Neural progenitor cell (in vitro differentiated cells): Measurements from ENCODE around the gene NEURL4. TPM values are rescaled to one million over a fixed set of nuclear protein-coding genes. Genes with fewer than 3 reads are reported as not detected.

Source experiments
- DNase-seq: peaks from one replicate; pipeline ENCODE4 v3.0.0-alpha.2; 2016; ENCODE audit warnings: low spot score
- H2AFZ ChIP-seq: fragments of 200-600 bp; sonication (generic); replicated peaks from 2 replicates; pipeline ENCODE4 v1.6.1; 2016; ENCODE audit warnings: antibody characterized with exemption
- H3F3A ChIP-seq: fragments of 200-600 bp; sonication (generic); 2 replicates; pipeline ENCODE4 v1.6.1; 2016; ENCODE audit warnings: antibody characterized with exemption, low read depth
- H3K27ac ChIP-seq: fragments of 200-600 bp; sonication (generic); 2 replicates; pipeline ENCODE4 v1.5.1; 2016; ENCODE audit warnings: mild to moderate bottlenecking
- H3K27me3 ChIP-seq: fragments of 200-600 bp; sonication (generic); 2 replicates; pipeline ENCODE4 v1.6.1; 2016; ENCODE audit warnings: mild to moderate bottlenecking, moderate library complexity
- H3K36me3 ChIP-seq: fragments of 200-600 bp; sonication (generic); 2 replicates; pipeline ENCODE4 v1.5.1; 2016
- H3K4me1 ChIP-seq: fragments of 200-600 bp; sonication (generic); 2 replicates; pipeline ENCODE4 v1.6.1; 2016; ENCODE audit warnings: mixed run types
- H3K4me2 ChIP-seq: fragments of 200-600 bp; sonication (generic); 2 replicates; pipeline ENCODE4 v1.6.1; 2016
- H3K4me3 ChIP-seq: fragments of 200-600 bp; sonication (generic); 2 replicates; pipeline ENCODE4 v1.5.1; 2016
- H3K79me2 ChIP-seq: fragments of 200-600 bp; sonication (generic); 2 replicates; pipeline ENCODE4 v1.6.1; 2016; ENCODE audit warnings: low read depth
- H3K9ac ChIP-seq: fragments of 200-600 bp; sonication (generic); 2 replicates; pipeline ENCODE4 v1.6.1; 2016
- H3K9me3 ChIP-seq: fragments of 200-600 bp; sonication (generic); 2 replicates; pipeline ENCODE4 v1.5.1; 2016; ENCODE audit warnings: low read depth
- H4K20me1 ChIP-seq: fragments of 200-600 bp; sonication (generic); 2 replicates; pipeline ENCODE4 v1.6.1; 2016; ENCODE audit warnings: low read depth
- H3K27ac Mint-ChIP-seq: 3 replicates; pipeline ENCODE4 v1.8.0; 2021; ENCODE audit warnings: mixed read lengths
- H3K27me3 Mint-ChIP-seq: 2 replicates; pipeline ENCODE4 v1.8.0; 2022; ENCODE audit warnings: low read depth, mild to moderate bottlenecking, inconsistent platforms, moderate library complexity, mixed read lengths; ENCODE audit not compliant: insufficient read depth
- H3K36me3 Mint-ChIP-seq: 3 replicates; pipeline ENCODE4 v1.8.0; 2021; ENCODE audit warnings: mixed read lengths
- H3K4me1 Mint-ChIP-seq: 3 replicates; pipeline ENCODE4 v1.8.0; 2021; ENCODE audit warnings: mixed read lengths
- H3K4me3 Mint-ChIP-seq: 3 replicates; pipeline ENCODE4 v1.8.0; 2021; ENCODE audit warnings: mild to moderate bottlenecking, moderate library complexity, mixed read lengths
- H3K9me3 Mint-ChIP-seq: 3 replicates; pipeline ENCODE4 v1.8.0; 2020; ENCODE audit warnings: mixed read lengths
- EZH2 ChIP-seq: fragments of 200-600 bp; sonication (generic); IDR thresholded peaks from 2 replicates; pipeline ENCODE4 v1.6.1; 2017; ENCODE audit warnings: antibody characterized with exemption, mild to moderate bottlenecking, moderate library complexity
- EZH2phosphoT487 ChIP-seq: fragments of 200-600 bp; sonication (generic); IDR thresholded peaks from 2 replicates; pipeline ENCODE4 v1.6.1; 2017; ENCODE audit warnings: antibody characterized with exemption
- total RNA-seq: library from RNA; depleted of rRNA; stranded (reverse); fragments of >200 nt; gene quantifications from 2 replicates; pipeline ENCODE4 v1.2.3, GENCODE V29; 2015; ENCODE audit warnings: low replicate concordance
- TF ChIP-seq, protein P1 (sequence below): fragments of 200-600 bp; sonication (generic); IDR thresholded peaks from 2 replicates; pipeline ENCODE4 v1.5.1; 2017; ENCODE audit warnings: antibody characterized with exemption, mild to moderate bottlenecking

Gene NEURL4
- total RNA-seq, 1 donor from 2014 or later: 5.1 TPM

DNA sequence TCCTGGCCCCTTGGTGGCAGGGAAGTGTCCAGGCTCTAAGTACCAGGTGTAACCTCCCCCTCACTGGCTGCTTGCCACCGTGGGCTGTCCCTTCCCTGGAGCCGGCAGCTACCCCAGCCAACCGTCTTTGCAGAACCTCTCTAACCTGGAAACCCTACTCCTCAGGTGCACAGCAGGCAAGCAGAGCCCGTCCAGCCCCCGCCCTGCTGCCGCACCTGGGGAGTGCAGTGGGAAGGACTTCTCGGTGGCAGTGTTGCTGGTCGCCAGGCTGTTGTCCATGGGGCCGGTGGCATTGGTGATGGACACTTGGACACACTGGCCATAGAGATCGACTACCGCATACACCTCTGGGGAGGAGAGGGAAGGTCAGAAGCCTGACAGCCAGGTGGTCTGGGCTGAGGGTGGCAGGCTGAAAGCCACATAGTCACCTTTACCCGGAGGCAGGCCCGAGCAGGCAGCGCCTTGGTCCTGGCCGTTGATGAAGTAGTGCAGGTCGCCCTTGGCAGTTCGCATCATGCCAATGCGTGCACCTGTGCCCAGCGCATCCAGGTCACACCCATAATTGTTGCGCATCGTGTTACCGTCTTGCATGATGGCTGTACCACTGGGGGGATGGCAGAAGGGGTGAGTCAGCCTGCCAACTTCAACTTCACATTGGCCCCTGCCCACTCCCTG is 6.5 kb downstream of the NEURL4 start:
- TF ChIP-seq, protein P1, sequence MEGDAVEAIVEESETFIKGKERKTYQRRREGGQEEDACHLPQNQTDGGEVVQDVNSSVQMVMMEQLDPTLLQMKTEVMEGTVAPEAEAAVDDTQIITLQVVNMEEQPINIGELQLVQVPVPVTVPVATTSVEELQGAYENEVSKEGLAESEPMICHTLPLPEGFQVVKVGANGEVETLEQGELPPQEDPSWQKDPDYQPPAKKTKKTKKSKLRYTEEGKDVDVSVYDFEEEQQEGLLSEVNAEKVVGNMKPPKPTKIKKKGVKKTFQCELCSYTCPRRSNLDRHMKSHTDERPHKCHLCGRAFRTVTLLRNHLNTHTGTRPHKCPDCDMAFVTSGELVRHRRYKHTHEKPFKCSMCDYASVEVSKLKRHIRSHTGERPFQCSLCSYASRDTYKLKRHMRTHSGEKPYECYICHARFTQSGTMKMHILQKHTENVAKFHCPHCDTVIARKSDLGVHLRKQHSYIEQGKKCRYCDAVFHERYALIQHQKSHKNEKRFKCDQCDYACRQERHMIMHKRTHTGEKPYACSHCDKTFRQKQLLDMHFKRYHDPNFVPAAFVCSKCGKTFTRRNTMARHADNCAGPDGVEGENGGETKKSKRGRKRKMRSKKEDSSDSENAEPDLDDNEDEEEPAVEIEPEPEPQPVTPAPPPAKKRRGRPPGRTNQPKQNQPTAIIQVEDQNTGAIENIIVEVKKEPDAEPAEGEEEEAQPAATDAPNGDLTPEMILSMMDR: no peak
- no peak for TF ChIP-seq EZH2phosphoT487
- TF ChIP-seq EZH2: no peak
- Histone ChIP-seq H3K9me3 (no peaks in the 10 kb centered on the region), H4K20me1 (peaks cover 4% of the 10 kb centered on the region), H3K79me2 (peaks cover 7% of the 10 kb centered on the region), H3K27me3 (no peaks in the 10 kb centered on the region), H3K36me3 (no peaks in the 10 kb centered on the region), H3K4me3 (no peak overlapping the region), H3K4me1 (no peaks in the 10 kb centered on the region), H3K9ac (no peak overlapping the region), H3F3A (peaks cover 5% of the 10 kb centered on the region), H3K4me2 (no peak overlapping the region), H2AFZ (no peak overlapping the region), H3K27ac (no peak overlapping the region)
- Mint-ChIP-seq H3K4me1 (peaks cover 2% of the 10 kb centered on the region), H3K27me3 (peaks cover 6% of the 10 kb centered on the region), H3K4me3 (no peak overlapping the region), H3K27ac (no peak overlapping the region), H3K36me3 (peaks cover 24% of the 10 kb centered on the region), H3K9me3 (no peaks in the 10 kb centered on the region)
- DNase-seq: no peak

DNA sequence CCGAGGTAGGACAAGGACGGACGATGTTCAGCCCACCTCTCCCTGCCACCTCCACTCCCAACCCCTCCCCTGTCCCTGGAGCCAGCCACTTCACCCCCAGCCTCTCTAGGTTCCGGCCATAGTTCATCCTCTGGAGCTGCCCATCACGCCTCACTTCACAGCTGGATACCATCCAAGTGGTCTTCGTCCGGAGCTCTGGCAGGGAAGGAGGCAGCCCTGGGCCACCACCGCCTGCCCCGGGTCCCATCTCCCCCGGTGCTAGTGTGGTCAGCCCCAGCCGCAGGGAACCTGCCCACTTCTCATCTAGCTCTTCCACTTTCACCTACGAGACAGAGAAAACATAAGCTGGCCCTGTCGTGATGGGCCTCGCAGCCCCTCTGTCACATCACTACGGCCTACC is 7.7 kb downstream of the NEURL4 start:
- no peak overlapping the region for H3K27ac ChIP-seq
- H3K27ac Mint-ChIP-seq: no peak overlapping the region
- no peak for DNase-seq
- no peaks in the 10 kb centered on the region for H3K9me3 Mint-ChIP-seq
- H3K9ac ChIP-seq: no peak overlapping the region
- H4K20me1 ChIP-seq: peaks cover 4% of the 10 kb centered on the region
- H3K27me3 ChIP-seq: no peaks in the 10 kb centered on the region
- no peak overlapping the region for H3K4me3 Mint-ChIP-seq
- TF ChIP-seq EZH2phosphoT487: no peak
- TF ChIP-seq, protein P1: no peak
- TF ChIP-seq EZH2: no peak
- H3F3A ChIP-seq: peaks cover 12% of the 10 kb centered on the region
- H3K79me2 ChIP-seq: no peaks in the 10 kb centered on the region
- no peak overlapping the region for H3K4me2 ChIP-seq
- no peaks in the 10 kb centered on the region for H3K4me1 ChIP-seq
- H2AFZ ChIP-seq: no peak overlapping the region
- peaks cover 6% of the 10 kb centered on the region for H3K27me3 Mint-ChIP-seq
- peaks cover 23% of the 10 kb centered on the region for H3K36me3 Mint-ChIP-seq
- H3K4me3 ChIP-seq: no peak overlapping the region
- no peaks in the 10 kb centered on the region for H3K9me3 ChIP-seq
- no peaks in the 10 kb centered on the region for H3K36me3 ChIP-seq
- H3K4me1 Mint-ChIP-seq: peaks cover under 1% of the 10 kb centered on the region

DNA sequence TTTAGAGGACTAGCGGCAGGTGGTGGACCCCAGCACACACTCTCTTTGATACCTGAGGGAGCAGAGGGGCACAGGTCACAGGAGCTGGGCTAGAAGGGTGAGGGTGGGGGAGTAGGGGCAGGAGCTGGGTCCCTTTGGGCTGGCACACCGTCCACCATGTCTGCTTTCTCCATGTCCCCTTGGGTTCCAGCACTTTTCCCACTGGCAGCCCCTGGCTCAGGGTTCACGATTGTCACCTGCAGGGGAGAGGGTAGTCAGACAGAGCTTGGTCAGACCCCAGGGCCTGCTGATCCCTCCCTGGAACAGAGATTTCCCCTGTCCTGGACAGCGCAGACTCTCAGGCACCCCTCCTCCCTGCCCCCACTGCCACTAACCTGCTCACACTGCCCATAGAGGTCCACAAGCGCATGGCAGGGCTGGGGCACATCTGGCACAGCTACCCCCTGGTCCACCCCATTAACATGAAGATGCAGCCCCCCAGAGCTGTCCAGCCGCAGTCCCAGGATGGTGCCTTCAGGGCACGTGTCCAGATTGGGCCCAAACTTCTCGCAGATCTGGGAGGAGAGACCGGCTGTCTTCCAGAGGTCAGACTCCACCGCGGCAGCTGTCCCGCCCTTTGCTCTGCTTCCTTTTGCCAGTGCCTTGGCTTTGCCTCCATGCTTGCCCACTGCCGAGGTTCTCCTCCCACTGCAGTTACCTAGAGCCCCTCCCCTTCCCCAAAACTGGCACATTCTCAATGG is 10.8 kb downstream of the NEURL4 start:
- Mint-ChIP-seq H3K27me3 (peaks cover 10% of the 10 kb centered on the region), H3K9me3 (no peaks in the 10 kb centered on the region), H3K4me1 (peaks cover 16% of the 10 kb centered on the region), H3K4me3 (no peak overlapping the region), H3K36me3 (peaks cover 23% of the 10 kb centered on the region), H3K27ac (no peak overlapping the region)
- H3K4me1 ChIP-seq: peaks cover 6% of the 10 kb centered on the region
- no peak overlapping the region for H3K27ac ChIP-seq
- H3K36me3 ChIP-seq: no peaks in the 10 kb centered on the region
- H3K79me2 ChIP-seq: peaks cover 14% of the 10 kb centered on the region
- H3K4me2 ChIP-seq: no peak overlapping the region
- TF ChIP-seq, protein P1: no peak
- TF ChIP-seq EZH2 (no peak), EZH2phosphoT487 (no peak)
- no peak for DNase-seq
- peaks cover 16% of the 10 kb centered on the region for H4K20me1 ChIP-seq
- no peak overlapping the region for H2AFZ ChIP-seq
- no peak overlapping the region for H3K4me3 ChIP-seq
- H3K9me3 ChIP-seq: no peaks in the 10 kb centered on the region
- no peaks in the 10 kb centered on the region for H3K27me3 ChIP-seq
- peaks cover 37% of the 10 kb centered on the region for H3F3A ChIP-seq
- no peak overlapping the region for H3K9ac ChIP-seq
